HG03575 (cell line): Measurements from ENCODE around the gene LPIN3.
A peak's percentile ranks its signal among the peaks of the same experiment; 100 is the strongest.
"Not testable (repeated sequence)": the region's sequence is repeated elsewhere in the genome, so short reads cannot be mapped to it uniquely, and the experiment has no call there.

ENCODE experiments used
- ATAC-seq: cut with Tn5 transposase; IDR thresholded peaks from one replicate; pipeline ENCODE4 v1.9.1; 2021; ENCODE audit not compliant: unreplicated experiment, insufficient number of reproducible peaks, low FRiP score; ENCODE audit errors: extremely low read depth

LPIN3 gene

DNA sequence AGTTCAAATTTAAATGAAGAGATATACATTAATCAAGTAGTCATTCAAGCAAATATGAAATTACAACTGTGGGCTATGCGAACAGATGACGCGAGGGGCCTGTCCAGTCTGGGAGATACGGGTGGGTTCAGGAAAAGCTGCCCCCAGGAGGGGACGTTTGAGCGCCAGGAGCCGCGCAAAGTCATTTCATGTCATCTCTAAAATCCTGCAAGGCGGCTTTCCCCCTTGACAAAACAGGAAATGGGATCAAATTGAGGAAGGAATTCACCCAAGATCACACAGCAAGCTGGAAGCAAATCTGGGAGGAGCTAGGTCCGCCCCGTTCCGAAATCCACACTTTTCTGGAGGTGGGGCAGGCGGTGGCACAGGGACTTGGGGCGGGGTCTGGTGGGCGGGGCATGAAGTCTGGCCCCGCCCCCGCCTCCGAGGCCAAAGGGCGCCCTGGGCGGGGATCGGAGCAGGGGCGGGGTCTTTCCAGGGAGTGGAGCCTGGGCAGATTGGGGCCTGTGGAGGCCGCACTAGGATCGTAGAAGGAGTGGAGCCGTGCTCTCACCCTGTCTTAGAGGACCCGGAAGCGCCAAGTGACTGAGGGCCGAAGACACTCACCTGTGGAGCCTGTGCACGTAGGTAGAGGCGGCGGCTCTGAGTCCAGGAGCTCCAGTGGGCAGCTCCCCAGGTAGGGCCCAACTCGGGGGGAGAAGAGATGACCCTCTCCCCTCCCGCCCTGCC, at the start of gene LPIN3:
Gene LPIN3, plus strand, starts transcription at position 495 of the 729 bp plus-strand sequence. CDS start 4,983 bp downstream, outside the sequence.
- ATAC-seq, result no peak

- no peak for ATAC-seq
Observed at GRCh38 chr20:41293269-41294037, 47.2 kb upstream of the LPIN3 start.

GRCh38 chr20:41299899-41300298, 40.7 kb upstream of the LPIN3 start:
- no peak for ATAC-seq

- no peak for ATAC-seq
Observed at GRCh38 chr20:41300383-41300782, 40.2 kb upstream of the LPIN3 start.

DNA sequence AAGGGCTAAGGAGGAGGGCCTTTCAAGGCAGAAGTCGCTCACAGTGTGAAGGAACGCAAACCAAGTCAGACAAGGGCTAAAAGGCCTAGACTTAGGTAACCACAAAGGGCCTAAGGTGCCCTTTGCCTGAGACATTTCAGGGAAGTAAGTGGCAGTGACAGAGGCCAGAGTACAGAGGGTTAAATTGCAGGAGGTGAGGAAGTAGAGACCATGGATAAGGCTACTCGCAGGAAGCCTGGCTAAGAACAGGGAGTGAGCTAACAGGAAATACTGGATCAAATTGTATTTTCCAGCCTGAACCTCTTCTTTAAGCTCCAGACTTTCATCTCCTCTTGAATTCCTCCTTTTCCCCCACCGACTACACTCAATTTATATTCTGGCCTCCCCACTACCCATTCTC, 39.7 kb upstream of the LPIN3 start:
- no peak for ATAC-seq

DNA sequence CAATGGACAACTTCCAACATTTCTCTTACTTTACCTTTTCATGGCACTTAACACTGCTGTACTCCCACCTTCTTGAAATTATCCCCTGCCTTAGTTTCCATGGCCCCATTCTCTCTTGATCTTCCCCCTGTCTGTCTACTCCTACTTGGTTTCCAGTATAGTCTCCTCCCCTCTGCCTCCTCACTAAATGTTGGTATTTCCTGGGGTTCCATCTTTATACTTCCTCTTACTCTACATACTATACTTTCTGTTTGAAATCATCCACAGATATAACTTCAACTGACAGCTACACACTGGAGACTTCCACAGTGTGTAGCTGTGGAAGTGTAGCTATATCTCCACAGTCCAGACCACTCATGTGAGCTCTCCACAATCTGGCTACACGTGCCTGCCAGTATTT, 36.6 kb upstream of the LPIN3 start:
- no peak for ATAC-seq

DNA sequence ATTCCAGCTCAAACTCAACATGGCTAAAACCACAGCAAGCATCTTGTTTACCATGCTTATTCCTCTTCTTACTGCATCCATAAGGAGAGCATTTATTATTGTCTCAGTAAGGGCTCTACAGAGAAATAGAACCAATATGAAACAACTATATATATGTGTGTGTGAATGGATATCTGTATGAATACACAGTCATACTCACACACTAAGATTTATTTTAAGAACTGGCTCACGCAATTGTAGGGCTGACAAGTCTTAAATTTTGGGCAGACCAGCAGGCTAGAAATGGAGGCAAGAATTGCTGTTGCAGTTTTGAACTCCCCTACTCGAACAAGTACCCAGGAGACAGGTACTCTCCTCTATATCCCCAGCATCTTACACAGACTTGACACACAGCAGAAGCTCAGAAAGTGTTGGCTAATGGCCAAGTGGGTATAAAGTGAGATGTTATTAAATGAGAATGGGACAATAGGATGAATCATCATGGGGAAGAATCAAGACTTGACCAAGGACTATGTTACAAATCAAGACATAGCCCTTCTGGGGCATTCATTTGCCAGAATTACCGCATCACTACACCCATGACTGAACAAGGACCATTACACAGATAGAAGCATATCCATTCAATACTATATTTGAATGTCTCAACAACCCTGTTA, 36.1 kb upstream of the LPIN3 start:
- ATAC-seq, result no peak

DNA sequence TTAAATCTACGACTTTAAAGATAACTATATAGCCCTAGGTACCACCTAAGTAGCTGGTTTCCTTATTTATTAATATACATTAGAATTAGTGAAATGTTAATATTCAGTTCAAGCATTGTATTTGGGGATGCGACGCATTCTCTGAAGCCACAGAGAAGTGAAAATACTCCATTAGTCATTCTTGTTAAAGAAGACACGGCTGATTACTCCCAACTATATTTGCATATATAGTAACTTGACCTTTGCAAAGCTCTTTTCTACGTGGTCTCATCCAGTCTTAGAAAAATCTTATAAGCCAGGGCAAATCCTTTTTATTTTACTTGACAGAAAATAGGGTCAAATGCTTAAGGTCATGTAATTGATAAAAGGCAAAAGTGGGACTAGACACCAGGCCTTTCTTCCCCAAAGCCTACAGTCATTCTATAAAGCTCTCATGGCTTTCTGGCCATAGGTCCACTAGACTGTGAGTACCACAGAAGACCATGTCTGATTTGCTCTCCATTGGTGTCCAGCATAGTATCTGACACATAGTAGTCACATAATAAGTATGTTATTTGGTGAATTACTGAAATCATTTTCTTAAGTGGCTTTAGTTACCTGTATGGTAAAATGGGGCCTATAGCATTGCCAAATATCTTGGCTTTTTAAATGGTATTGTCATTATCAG, 34.4 kb upstream of the LPIN3 start:
- ATAC-seq, result peak; percentile 62

DNA sequence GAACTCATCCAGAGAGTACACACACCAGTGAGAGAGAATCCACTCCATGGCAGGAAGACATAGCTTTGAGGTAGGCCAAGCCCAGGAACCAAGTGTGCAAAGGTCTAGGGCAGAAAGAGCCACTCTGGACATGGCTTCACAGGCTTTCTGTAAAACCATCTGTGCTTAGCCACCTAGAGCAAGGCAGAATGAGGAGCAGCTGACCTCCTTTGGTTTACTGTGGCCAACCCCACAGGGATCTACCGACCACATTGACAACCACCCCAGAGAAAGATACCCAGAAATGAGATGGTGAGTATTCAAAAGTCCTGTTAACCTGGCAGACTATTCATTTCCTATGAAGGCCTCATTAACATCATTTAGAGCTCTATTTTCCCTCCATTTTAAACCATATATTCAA, 33.6 kb upstream of the LPIN3 start:
- no peak for ATAC-seq

DNA sequence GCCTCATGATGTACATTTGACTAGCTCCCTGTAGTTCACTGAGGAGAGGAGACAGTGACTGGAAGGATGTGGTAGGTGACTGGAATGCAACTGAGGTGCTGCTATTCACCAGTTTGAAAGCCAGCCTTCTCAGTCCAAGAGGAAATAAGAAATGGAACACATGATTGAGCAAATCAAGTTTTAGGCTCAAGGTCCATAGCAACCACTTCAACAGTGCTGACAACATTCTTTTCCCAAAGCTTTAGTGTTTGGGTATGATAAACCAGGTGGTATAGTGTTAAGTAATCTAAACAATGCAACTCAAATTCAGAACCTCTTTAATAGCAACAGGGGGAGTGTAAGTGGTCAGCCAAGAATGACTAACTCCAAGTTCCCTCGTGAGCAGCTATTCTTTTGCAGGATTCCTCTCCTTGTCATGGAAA, 32.3 kb upstream of the LPIN3 start:
- no peak for ATAC-seq

GRCh38 chr20:41308726-41309413, 31.8 kb upstream of the LPIN3 start:
- ATAC-seq, result no peak

- no peak for ATAC-seq
Observed at GRCh38 chr20:41309817-41310216, 30.8 kb upstream of the LPIN3 start.

- not testable (repeated sequence) for ATAC-seq
Observed at GRCh38 chr20:41312009-41312408, 28.6 kb upstream of the LPIN3 start.

GRCh38 chr20:41314386-41314785, 26.2 kb upstream of the LPIN3 start:
- no peak for ATAC-seq

DNA sequence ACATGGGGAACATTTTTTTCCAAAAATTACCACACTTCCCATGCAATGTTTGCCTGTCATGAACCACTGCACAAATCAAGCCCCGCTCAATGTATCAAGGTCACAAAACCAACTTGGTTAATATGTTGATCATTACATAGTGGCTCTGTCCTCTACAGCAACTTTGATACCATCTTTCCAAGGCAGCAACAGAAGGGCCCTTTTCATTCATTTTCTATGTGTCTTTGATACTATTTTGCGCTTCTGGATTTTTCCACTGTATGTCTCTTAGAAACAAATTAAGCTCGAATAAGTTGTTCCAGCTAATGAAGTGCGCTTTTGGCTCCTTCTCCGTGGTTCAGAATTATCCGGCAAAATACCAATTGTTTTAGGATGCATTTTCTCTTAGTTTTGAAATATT, 24.6 kb upstream of the LPIN3 start:
- no peak for ATAC-seq

DNA sequence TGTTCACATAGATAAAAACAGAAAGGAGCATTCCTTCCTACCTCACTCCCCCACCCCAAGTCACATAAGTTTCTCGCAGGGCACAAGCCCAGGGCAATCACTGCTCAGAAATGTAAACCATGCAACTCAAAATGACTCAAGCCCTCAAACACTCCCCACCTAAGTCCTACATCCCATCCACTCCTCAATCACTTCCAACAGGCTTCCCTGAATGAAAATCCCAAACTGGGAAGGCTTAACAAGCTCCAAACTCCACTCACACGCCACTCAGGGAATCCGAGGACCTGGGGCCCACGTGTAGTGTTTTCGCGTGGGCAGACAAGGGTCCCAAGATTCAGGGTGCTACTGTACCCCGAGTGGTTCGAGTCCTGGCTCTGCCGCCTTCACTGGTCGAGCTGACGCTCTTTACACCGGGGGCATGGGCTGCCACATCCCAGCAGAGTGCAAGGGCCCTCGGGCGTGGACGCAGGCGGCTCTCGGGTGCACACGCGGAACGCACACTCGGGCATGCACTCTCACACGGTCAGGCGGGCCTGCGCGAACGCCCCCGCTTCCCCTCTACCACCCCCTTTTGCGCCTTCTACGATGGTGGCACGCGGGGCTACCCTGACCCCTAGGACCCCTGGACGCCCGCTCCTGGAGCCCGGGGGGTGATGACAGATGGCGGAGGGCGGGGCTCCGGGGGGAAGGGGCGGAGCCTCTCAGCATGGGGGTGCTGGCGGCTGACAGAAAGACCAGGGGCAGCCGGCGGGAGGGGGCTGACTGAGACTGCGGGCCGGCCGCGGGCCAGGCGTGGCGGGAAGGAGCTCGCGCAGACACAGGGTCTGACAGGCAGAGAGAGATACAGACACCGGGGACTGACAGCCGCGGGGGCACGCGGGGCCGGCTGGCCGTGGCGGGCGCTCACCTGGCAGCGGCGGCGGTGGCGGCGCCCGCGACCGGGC, 23.7 kb upstream of the LPIN3 start:
- ATAC-seq, result peak; percentile 22

- ATAC-seq, result peak; percentile 36
Observed at GRCh38 chr20:41317546-41318270, 22.9 kb upstream of the LPIN3 start, which contains the start of gene ZHX3. TSS of gene ZHX3 (minus strand) at chr20:41317731. CDS start at chr20:41204916, 112,815 bp downstream.
